Activated T-cell treated with anti-CD3 and anti-CD28 coated beads, Interleukin-2, amount 50 U/mL, for 48 hours (primary cell): ENCODE data around the gene PCARE.

Experiments used
- DNase-seq, 2 experiments: peaks; one replicate each; pipeline ENCODE4 v3.0.0-alpha.2; 2020

Gene PCARE

DNA sequence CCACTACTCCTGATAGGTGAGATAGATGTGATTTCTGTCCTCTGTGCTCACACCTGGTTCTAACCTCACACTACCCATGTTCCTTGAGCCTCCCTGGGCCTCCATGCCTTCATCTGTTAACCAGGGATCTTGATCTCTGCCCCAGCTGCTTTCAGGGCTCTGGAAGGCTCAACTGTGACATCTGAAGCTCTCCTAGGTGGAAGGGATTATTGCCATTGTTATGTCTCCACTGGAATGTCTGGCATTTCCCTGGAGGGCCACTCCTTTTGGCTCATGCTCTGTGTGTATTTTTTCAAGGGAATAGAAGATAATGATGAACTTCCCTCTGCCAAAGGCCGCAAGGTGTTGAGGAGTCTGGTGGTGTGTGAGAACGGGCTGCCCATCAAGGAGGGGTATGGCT, 41.2 kb downstream of the PCARE start:
- no peak for DNase-seq

DNA sequence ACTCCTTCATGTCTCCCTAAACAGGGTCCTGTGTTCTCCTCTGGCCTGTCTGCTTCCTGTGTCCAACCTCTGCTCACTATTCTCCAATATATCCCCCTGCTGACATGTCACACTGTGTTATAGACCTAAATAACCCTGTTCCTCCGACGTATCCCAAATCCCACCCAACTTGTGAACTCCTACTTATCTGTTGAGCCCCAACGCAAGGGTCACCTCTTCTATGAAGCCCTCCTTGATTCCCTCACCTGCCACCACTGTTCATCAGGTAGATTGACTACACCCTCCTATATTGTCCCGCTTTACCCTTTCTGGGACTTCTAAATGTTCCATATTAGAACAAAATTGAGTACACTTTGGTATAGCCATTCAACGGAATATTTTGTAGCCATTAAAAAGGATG, 42.1 kb downstream of the PCARE start:
- DNase-seq = no peak

DNA sequence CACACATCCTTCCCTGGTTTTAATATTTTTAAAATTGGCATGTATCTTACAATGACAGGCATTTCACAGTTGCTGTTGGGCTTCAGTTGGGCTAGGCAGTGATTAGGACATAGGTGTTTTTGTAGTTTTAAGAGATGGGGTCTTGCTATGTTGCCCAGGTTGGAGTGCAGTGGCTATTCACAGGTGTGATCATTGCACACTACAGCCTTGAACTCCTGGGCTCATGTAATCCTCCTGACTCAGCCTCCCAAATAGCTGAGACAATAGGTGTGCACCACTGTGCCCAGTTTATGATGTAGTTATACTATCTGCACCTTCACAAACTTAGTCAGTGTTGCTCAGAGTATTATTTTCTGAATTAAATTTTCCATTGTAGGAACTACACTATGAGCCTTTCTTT, 43.3 kb downstream of the PCARE start:
- no peak for DNase-seq

DNA sequence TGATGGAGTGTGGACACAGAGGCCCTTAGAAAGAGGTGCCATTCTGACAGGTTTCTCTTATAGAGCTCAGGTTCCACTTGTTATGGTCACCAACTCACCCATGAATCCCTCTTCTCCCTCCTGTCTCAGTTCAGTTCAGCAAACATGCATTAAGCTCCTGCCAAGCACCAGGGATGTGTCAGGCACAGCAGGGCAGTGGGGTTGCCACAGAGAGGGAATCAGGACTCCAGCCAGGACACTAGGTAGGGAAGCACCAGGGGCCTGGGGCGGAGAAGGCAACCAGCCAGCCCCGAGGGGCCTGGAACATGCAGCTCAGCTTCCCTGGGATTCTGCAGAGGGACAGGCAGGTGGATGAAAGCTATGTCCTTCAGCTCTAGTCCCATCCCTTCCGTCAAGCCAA, 48.6 kb downstream of the PCARE start:
- DNase-seq = no peak

DNA sequence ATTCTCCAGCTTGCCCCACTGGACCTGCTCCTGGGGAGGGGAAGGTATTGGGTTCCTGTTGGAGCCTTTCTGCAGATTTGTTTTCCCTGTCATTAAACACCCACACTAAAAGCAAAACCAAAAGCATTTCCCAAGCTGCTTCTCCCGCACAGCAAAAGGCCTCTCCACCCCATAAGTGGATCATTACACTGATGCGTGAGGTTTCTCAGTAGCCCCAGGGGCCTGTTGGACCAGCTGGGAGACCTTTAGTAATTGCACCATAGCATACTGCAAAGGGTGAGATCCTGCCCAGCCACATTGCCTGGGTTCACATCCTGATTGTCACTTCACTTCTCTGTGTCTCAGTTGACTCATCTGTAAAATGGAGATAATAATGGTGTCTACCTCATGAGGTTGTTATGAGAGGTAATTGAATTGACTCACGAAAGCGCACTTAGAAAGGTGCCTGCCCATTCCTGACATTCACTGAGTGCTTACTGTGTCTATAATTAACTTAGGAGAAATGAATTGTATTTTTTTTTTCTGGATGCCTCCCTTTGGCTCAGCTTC, 49.4 kb downstream of the PCARE start:
- no peak for DNase-seq

DNA sequence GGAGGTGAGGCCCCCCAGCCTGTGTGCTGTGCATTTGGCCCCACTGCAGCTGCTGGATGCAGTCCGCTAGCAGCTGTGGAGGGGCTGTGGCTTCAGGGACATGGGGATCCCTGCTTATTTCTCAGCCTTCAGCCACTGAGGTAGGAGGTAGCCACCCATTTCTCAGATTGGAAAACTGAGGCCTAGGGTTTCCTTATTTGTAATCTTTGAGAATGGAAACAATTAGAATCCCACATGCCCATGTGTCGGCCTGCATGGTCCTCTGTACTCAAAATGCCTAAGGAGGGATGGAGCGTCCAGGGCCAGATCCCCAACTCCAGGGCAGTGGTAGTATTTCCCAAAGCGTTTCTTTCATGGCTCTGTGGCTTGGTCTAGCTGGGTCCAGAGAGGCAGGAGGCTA, 51.1 kb downstream of the PCARE start:
- no peak for DNase-seq

DNA sequence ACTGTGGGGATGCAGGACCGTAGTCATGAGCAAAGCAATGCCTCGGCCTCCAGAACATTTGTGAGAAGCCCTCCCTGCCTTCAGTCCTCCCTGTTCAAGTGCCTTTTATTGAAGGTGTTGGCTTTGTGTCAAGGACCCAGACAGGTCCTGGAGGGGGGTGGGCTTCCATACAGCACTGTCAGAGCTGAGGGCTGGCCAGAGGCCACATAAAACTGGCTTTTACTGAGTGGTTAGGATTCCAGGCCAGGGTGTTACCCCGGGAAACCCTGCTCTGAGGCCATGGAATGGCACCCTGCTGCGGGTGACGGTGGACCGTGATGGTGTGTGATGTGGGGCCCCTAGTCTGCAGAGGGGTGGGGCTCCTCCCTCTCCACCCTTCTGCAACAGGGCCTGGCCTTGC, 51.6 kb downstream of the PCARE start:
- no peak for DNase-seq

DNA sequence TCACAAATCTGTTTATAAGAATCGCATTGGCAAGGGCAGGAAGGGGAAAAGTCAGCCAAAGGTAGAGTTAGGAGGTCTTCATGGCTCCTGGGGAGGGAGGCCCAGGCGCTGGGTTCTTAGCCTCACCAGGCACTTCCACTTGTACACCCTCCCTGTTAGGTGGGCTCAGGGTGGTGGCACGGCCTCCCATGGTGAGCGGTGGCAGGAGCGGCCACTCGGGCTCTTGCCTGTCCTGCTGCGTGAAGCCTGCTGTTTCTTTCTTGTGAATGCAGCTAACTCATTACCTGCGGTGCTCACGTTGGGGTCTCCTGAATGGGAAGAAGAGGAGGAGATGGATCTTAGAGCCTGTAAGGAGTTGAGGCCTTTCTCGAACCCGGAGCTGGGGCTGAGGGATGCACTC, 52.4 kb downstream of the PCARE start:
- no peak for DNase-seq

DNA sequence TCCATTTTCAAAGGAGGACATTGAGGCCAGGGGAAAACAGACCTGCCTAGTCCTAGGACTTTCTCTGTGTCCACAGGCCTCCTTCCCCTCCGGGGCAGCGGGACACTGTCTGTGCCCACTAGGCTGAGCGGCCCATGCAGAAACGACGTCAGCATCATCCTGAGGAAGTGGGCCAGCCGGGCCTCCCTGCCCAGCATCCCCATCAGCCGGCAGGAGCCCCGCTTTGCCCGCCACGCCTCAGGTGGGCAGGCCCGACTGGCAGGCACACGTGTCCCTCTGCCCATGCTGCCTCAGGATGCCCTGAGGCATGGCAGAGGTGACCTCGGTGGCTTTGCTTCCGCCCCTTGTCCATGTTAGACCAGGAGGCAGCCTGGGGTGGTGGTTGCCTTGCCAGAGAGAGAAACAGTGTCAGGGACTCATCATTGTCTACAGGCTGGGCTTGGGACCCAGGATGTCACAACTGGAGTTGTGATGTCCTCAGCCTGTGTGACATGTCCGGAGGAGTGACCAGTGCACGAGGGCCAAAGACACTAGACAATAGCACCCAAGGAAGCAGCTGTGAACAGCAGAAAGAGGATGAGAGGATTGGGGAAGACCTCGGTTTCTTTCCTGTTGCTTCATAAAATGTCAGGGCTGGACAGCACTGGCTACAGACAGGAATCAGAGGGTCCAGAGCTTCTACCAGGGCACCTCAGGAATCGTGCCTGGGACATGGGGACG, 56.4 kb downstream of the PCARE start:
- no peak for DNase-seq

DNA sequence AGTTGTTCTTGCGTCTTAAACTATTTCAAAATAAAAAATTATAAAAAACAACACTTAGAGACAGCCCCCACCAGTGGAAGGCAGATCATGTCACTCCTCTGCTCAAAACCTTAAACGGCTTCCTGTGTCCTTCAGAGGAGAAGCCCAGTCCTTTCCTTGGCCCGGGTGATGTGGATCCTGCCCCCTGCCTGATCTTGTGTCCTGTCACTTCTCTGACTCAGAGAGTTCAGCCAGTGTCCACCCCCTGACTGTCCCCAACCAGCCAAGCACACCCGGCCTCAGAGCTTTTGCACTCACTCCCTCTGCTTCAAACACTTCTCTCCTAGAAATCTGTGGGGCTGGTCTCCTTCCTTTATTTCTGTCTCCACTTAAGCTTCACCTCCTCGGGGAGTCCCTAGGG, 57.8 kb downstream of the PCARE start:
- no peak for DNase-seq

DNA sequence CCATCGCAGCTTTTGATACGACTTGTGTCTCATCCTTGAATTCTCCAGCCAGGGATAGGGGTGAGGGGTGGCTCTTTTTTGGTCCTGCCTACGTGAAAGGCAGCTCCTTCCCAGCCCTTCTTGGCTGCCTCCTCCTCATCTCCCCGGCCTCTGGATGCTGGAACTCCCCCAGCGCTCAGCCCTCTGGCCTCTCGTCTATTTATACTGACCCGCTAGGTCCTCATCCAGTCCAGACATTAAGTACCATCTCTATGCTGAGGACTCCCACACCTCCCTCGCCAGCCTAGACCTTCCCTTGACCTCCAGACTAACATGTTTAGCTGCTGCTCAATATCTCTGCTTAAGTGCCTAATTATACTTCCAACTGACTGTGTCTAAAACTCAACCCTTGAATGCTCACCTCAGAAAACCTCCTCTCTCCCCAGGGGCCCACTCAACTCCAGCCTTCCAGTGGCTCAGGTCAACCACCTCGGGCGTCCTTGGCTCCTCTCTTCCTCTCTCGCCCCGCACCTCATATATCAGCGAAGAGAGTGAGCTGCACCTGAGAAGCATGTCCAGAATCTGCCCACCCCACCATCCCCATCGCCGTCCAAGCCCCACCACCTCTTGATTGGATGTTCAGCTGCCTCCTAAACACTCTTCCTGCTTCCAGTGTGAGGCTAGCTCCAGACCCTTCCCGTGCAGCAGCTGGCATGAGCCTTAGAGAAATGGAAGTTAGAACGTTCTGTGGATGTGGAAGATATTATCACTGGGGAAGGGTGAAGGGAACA, 58.4 kb downstream of the PCARE start:
- peak in 1 of 2 experiments; percentile 30 for DNase-seq

DNA sequence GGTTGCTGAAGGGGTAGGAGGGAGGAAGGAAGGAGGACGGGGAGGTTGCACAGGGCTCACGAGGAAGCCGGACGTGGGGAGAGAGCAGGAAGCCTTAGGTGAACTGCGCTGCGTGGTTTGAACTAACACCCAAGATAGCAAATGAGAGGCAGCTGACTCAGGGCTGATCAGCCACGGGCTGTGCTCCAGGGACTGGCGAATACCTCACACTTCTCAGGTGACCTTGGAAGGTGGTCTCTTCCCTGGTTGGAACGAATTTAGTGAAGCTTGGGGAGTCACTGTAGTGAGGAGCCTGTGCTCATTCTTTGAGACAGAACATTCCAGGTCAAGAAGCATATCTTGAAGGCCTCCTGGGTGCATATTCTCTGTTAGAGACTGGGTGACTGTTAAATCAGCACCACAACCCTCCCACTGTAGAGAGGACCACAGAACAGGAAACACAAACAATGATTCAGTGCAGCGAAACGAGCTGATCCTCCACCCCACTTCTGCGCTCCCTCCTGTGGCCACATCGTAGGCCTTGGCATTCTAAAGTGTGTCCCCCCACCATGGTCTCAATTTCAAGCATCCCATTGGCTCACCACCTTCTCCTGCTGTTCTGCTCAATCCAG, 59.4 kb downstream of the PCARE start:
- peak; percentile 85 to 87 for DNase-seq

DNA sequence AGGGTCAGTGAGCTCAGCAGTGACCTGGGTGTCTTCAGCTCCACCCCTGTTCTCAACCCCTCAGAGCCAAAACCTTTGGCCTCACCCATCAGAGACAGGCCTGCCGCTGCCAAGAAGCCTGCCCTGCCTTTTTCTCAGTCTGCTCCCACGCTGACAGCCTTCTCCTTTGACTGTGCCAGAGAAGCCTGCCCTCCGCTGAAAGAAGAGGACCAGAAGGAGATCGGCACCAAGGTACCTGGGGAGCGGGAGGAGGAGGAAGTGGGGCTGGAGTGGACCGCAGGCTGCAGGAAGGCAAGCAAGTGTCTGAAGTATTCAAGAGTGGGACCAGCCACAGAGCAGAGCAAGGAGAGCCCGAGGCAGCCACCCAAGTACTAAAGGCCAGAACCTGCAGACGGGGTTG, 60.0 kb downstream of the PCARE start:
- peak; percentile 68 for DNase-seq

DNA sequence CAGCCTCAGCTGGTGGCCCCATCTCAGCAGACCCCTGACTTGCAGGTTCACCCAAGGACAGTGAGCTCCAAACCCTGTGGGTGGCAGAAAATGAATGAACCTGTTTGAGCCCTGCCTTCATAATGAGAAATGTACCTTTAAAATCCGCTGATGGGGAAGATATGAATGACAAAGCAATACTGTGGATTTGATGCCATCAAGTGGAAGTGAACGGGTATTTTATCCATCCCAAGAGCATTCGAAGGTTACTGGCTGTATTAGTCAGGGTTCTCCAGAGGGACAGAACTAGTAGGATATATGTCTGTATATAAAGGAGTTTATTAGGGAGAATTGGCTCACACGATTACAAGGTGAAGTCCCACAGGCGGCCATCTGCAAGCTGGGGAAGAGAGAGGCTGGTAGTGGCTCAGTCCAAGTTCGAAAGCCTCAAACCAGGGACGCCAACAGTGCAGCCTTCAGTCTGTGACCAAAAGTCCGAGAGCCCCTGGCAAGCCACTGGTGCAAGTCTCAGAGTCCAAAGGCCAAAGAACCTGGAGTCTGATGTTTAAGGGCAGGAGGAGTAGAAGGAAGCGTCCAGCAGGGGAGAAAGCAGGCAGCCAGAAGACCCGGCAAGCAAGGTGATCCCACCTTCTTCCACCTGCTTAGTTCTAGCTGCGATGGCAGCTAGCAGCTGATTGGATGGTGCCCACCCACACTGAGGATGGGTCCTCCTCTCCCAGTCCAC, 61.1 kb downstream of the PCARE start:
- DNase-seq = no peak

DNA sequence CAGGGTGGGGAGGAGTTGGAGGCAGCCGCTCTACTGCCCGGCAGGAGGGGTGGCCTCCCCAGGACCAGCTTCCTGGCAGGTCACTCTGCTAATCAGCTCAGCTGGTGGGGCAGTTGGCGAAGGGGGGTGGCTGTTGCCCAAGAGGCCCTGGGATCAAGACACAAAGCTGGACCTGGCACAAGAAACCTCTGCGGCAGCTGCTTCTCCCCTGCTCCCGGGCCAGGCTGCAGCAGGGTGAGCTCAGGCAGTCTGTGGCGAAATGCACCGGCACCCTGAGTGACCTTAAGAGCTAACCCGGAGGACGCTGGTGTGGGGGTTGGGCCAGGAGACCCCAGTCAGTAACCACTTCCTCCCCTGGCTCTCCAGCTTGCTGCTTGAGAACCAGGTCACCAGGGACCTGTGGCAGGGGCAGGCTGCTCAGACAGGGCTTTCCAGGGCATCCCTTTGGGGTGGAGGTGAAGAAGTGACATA, 62.1 kb downstream of the PCARE start:
- DNase-seq = peak; percentile 38 to 40
